HG03354 (cell line): Measurements from ENCODE around the gene AIG1.

Experiments used
- ATAC-seq: cut with Tn5 transposase; IDR thresholded peaks from one replicate; pipeline ENCODE4 v1.9.1; 2021; ENCODE audit warnings: mild to moderate bottlenecking; ENCODE audit not compliant: unreplicated experiment, poor library complexity, severe bottlenecking

Gene AIG1

DNA sequence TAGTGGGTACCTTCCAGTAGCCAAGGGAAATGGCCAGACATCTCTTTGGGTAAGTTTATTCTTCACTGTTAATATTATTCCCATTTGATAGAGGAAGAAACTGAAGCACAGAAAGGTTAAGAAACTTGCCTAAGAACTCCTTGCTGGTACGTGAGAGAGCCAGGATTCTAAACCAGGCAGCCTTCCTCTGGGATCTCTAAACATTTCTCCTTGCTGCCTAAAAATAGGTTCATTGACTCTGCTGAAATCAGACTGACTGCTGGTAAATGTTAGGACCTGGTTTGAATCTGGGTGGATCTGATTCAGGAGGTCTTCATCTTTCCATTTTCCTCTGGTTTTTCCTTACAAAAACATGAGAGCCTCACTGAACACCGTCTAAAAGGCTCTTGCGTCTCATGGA lies 186.9 kb downstream of the AIG1 start:
- no peak for ATAC-seq

GRCh38 chr6:143248359-143248758 lies 187.7 kb downstream of the AIG1 start:
- ATAC-seq: no peak

GRCh38 chr6:143251288-143251687 lies 190.6 kb downstream of the AIG1 start:
- ATAC-seq: no peak

DNA sequence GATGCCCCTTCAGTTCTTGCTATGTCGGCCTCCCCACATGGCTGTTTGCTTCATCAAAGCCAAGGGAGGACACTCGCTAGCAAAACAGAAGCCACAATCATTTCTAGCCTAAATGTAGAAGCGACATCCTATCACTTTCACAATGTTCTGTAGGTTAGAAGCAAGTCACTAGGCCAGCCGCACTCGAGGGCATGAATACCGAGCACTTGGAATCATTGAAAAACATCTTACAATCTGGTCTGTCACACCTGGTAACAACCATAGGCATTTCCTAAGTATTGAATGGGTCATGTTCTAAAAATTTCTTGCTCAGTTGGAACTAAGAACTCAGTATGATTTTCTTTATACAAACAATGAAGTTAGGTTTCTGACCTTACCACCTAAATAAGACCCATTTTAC lies 192.3 kb downstream of the AIG1 start:
- no peak for ATAC-seq

DNA sequence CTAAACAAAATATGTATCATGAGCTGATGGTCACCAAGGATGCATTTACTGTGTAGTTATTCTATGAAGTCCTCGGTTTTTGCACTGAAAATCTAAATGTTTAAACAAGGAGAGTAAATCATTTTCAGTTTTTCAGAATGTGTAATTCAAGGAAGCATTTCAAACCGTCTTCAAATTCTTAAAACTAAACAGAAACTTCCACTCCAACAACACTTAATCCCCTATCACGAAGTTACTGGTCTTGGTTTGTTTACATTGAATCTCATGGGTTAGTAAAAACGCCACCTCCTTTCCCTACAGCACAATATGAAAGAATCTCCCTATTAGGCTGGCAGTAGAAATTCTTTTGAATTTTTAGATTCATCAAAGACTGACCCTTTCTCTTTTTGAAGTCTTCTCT lies 192.9 kb downstream of the AIG1 start:
- ATAC-seq: no peak

DNA sequence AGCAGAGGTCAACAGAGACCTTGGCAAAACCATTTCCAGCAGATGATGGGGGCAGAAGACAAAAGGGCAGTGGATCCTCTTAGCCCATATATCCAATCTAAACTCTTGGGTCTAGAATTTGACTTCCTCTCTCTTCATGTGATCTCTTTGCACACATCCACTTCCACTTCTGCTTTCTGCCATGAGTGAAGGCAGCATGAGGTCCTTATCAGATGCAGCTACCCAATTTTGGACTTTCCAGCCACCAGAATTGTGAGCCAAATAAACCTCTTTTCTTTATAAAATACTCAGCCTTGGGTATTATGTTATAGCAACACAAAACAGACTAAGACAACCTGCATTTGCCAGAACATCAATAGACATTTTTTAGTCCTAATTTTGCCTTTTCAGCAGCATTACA lies 198.3 kb downstream of the AIG1 start:
- ATAC-seq: no peak

DNA sequence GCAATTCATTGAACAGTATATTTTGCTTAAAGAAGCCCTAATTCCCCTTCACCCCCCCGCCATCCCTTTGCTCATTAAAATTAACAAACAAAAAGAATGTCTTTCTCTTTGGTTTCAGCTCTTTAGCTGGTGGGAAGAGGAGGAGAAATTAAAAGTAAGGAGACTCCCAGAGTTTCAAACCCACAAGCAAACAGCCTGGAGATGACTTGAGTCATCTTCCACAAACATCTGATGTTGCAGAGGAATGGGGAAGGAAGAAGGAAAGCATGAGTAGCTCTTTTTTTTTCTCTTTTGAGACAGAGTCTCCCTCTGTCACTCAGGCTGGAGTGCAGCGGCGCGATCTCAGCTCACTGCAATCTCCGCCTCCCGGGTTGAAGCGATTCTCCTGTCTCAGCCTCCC lies 200.2 kb downstream of the AIG1 start:
- ATAC-seq: no peak

DNA sequence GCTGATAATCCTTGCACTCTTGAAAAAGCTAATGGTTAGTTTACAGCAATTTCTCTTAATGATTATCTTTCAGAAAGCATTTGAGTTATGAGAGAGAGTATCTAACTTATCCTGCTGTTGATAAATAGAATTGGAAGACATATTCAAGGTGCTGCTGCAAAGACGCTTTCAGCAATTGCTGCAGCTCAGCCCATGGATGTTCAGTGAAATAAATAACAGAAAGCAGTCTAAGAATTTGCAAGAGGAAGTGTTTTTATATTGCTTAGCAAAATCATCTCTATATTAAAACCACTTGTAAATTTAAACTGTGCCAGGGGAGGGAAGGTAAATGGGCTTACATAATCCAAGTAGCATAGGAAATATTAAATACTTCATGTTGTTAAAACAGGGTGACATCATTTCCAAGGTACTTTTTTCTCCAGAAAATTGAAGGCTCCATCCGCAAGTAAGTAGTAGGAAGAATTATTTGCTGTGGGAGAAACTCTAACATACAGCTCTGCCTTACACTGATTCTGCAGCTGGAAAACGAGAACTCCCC lies 201.3 kb downstream of the AIG1 start:
- ATAC-seq: no peak

GRCh38 chr6:143262859-143263258 lies 202.2 kb downstream of the AIG1 start:
- ATAC-seq: no peak

DNA sequence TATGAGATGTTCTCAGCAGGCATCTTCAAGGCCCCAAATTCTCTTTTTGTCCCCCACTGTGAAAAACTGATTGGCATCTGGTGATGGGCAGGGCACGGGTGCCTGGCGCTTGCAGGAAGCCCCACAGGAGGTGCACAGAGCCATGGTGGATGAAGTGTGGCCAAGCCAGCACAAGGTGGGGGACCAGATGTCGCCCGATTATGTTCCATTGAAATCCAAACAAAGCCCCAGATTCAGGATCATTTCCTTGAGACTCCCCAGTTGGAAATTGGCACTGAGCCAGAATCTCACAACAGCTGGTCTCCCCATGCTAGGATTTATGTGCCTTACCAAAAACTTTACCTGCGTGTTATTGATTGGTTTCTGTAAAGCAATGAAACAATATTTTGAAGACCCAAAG lies 203.7 kb downstream of the AIG1 start:
- no peak for ATAC-seq

GRCh38 chr6:143264986-143265764 lies 204.5 kb downstream of the AIG1 start:
- ATAC-seq: no peak

- ATAC-seq: no peak
Observed at GRCh38 chr6:143267760-143268159, 207.1 kb downstream of the AIG1 start.

- no peak for ATAC-seq
Observed at GRCh38 chr6:143268439-143268838, 207.8 kb downstream of the AIG1 start.

DNA sequence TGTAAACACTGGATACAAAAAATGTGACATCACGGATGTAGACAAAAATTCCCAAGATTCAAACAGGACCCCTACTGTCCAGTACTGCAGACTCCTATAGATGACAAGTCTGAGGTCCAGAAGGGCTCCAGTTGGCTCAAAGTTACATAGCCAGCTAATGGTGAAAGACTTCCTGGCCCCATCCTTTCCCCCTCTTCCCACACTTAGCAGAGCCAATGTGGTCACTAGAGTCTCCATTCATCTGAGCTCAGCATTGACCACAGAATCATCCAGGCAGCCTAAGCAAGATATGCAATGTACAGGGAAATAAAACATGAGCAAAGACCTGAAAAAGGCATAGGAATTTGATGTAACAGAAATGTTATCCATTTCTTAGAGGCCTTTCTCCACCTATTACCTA lies 209.3 kb downstream of the AIG1 start:
- ATAC-seq: no peak

DNA sequence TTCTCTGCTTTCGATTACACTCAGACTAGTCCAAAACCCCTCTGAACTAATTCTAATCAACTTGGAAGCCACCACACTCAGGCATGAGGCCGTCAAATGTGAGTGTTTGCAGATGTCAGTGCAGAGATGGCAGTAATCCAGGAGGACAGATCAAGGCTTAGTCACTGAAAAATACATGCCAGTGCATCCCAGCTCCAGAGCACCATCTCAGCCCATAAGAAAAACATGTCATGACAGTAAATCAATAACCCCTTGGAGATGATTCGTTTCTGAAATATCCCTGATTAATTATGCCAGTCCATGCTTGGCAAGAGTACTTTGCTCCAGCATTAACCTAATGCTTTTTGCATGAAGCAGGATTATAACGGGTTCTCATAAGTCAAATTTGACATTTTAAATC lies 210.3 kb downstream of the AIG1 start:
- no peak for ATAC-seq

- ATAC-seq: peak; percentile 98
Observed at GRCh38 chr6:143276436-143276835, 215.7 kb downstream of the AIG1 start.

- no peak for ATAC-seq
Observed at GRCh38 chr6:143279385-143279784, 218.7 kb downstream of the AIG1 start.

- ATAC-seq: no peak
Observed at GRCh38 chr6:143283887-143284645, 223.4 kb downstream of the AIG1 start.

DNA sequence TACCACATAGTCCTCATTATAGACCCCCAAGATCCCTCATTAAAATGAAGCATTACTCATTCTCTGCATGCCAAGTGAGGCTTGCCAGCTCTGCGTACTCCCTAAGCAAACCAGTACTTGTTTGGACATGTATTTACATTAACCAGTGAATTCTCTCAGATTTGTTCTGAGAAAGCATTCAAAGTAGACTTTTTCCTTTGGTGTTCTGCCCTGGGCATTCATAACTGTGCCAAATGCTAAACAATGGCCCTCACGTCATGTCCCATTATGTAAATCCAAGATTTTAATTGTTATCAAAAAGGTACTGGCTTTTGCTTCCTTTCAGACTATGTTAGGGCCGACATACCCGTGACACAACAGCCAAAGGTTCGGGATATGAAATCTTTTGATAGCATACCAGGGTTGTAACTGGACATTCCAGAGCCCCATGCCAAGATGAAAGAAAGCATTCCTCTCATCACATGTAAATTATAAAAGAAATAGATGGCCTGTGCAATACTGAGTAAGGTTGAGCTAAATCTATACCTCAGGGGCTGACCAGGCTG lies 225.6 kb downstream of the AIG1 start:
- no peak for ATAC-seq

DNA sequence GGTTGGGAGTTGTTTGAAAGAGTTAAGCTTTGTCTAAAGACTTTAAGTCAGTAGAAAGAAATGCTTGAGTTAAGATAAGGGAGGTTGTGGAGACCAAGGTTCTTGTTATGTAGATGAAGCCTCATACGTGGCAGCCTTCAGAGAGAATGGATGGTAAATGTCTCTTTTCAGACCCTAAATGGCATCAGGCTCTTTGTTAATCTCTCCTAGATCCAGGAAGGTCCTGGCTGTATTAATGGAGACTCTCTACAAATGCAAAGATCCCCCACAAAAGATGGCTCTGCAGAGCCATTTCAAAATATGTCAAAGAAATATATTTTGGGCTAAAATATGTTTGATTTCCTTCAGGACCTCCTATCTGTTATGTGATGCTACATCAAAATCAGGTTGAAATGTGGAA lies 228.2 kb downstream of the AIG1 start:
- ATAC-seq: no peak

DNA sequence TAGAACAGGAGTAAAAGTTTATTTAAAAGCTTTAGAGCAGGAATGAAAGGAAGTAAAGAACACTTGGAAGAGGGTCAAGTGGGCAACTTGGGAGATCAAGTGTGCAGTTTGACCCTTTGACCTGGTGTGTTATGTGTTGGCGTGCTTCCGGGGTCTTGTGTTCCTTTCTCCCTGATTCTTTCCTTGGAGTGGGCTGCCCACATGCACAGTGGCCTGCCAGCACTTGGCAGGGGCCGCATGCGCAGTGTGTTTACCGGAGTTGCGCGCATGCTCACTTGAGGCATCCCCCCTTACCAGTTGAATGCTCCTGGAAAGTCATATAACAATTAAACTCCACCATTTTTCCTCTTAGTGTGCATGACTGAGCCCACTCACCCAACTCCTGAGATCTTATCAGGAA lies 229.5 kb downstream of the AIG1 start:
- ATAC-seq: no peak
